NCI-H1694 (cell line): ENCODE measurements around the gene USP38.
"Not testable (repeated sequence)": the region's sequence is repeated elsewhere in the genome, so short reads cannot be mapped to it uniquely, and the experiment has no call there.

ENCODE experiments used
- DNase-seq: peaks from one replicate; lab custom pipeline; 2025; lab: John Stamatoyannopoulos, UW

Gene USP38

GRCh38 chr4:143184503-143185252, at the start of gene USP38:
USP38 (plus strand) TSS chr4:143184917; CDS start chr4:143185451, 534 bp downstream.
- DNase-seq = peak; percentile 84

DNA sequence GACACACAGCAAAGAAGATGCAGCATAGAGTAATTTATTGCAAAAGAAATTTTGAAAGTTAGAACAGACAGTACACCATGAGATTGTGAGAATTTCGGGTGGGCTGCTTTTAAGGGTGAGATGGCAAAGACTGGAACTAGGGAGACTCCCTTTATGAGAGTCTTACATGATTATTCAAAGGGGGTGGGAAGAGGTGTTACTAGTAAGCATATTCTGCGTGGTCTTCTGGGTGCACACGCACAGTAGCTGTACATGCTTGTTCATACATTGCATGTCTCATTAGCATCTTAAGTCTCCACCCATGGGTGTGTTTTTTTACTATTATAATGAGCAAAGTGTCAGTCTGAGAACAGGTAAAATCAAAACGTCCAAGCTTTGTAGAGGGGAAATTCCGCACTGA, 49.4 kb upstream of the USP38 start:
- no peak for DNase-seq

DNA sequence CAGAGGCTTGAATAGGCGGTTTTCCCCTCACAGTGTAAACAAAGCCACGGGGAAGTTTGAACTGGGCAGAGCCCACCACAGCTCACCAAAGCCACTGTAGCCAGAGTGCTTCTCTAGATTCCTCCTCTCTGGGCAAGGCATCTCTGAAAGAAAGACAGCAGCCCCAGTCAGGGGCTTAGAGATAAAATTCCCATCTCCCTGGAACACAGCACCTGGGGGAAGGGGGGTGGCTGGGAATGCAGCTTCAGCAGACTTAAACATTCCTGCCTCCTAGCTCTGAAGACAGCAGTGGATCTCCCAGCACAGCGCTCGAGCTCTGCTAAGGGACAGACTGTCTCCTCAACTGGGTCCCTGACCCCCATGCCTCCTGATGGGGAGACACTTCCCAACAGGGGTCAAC, 44.0 kb upstream of the USP38 start:
- DNase-seq = no peak

DNA sequence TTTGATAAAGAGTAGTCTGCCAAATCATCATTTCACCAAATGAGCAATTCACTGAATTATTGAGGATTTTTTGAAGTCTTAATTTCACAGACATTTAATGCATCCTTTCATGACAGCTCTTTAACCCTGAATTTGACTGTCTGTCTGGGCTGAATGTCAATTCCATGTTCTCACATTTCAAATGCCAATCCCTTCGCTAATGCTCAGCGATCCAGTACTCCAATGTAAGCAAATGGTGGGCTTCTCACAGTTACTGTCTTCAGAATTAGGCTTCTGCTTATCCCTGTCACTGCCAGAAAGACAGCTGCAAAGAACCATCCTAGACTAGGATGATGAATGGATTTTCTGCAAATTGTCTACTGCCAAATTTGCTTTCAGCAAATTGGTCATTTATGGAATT, 36.2 kb upstream of the USP38 start:
- no peak for DNase-seq

GRCh38 chr4:143156853-143157252, 27.9 kb upstream of the USP38 start:
- no peak for DNase-seq

GRCh38 chr4:143163614-143164013, 21.1 kb upstream of the USP38 start:
- no peak for DNase-seq

DNA sequence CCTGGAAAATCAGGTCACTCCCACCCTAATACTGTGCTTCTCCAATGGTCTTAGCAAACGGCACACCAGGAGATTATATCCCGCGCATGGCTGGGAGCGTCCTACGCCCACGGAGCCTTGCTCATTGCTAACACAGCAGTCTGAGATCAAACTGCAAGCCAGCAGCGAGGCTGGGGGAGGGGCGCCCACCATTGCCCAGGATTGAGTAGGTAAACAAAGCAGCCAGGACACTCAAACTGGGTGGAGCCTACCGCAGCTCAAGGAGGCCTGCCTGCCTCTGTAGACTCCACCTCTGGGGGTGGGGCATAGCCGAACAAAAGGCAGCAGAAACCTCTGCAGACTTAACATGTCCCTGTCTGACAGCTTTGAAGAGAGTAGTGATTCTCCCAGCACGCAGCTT, 18.0 kb upstream of the USP38 start:
- not testable (repeated sequence) for DNase-seq

DNA sequence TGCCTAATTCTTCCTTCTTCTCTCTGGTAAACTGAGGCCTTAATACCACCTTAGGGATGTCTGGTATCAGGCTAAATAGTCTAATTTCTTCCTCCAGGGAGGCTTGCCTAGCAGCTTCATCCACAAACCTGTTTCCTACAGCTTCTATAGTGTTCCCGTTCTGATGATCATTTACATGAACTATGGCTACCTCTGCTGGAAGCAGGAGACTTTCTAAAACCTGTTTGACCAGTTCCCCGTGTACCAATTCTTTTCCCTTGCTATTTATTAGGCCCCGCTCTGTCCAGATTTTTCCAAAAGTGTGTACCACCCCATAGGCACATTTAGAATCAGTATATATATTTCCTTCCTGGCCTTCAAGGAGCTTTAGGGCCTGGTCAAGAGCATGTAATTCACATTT, 5.8 kb upstream of the USP38 start:
- DNase-seq = no peak

- DNase-seq = no peak
Measured at GRCh38 chr4:143183513-143184216, 1.1 kb upstream of the USP38 start.

DNA sequence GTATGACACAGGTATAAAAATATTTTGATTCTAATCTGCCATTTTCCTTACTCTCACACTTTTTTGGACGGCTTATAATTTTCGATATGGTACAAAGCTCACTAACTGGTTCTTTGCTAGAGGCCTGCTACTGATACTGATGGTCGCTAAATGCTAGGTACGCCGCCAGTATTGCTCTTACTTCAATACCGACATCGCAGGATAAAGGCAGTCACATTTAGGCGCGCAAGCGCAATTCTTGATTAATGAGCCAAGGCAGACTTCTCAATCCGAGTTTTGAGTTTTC, 557 bp upstream of the USP38 start:
- peak; percentile 50 for DNase-seq

GRCh38 chr4:143185253-143186107, 763 bp downstream of the USP38 start:
- DNase-seq = no peak

DNA sequence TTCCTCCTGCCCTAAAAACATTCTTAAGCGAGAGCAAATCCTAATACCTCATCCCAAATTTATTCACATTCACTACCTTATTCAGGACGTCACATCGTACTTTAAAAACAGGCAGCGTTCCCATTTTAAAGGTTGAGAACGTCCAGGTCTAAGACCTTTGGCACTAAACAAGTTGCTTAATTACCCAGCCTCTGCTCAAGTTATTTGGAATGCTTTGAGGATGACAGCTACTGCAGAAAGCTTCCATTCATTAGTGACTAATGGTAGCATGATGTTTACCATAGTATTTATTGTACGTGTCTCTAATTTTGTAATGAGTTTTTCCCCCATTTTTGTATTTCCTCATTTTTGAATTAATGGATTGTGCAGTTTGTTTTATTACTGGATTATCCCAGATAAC, 1.5 kb downstream of the USP38 start:
- no peak for DNase-seq

GRCh38 chr4:143186649-143187048, 1.9 kb downstream of the USP38 start:
- DNase-seq = no peak

- DNase-seq = no peak
Measured at GRCh38 chr4:143188136-143189088, 3.7 kb downstream of the USP38 start.

DNA sequence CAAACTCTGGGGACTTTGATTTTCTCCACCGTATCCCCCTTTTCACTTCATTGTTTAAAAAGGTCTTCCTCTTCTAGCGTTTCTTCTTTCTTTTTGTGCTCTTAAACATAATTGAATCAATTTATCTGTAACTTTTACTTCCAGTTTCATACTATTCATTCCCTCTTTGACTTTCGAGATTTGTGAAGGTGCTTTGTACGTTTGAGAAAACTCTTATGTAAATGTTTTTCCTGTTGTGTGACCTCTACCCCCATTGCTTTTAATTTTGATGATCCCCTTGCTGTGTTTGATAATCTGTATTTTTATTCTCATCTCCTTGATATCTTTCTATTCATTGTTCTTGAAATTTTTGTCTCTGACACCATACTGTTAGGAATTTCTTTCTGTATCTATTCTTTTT, 4.8 kb downstream of the USP38 start:
- DNase-seq = no peak

DNA sequence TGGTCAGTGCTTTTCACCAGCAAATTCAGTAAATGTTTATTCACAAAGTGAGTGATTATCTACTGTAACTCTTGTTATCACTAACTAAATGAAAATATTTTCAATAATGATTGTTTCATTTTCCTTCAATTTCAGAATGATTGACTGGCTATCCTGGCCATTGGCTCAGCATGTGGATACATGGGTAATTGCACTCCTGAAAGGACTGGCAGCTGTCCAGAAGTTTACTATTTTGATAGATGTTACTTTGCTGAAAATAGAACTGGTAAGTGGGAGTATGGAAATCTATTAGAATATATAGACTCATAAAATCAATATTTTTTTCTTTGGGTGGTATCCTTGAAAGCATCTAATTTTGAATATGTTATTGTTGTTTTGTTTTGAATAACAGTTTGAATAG, 10.9 kb downstream of the USP38 start:
- no peak for DNase-seq

GRCh38 chr4:143196323-143196722, 11.6 kb downstream of the USP38 start:
- no peak for DNase-seq

- no peak for DNase-seq
Measured at GRCh38 chr4:143199503-143199902, 14.8 kb downstream of the USP38 start.

DNA sequence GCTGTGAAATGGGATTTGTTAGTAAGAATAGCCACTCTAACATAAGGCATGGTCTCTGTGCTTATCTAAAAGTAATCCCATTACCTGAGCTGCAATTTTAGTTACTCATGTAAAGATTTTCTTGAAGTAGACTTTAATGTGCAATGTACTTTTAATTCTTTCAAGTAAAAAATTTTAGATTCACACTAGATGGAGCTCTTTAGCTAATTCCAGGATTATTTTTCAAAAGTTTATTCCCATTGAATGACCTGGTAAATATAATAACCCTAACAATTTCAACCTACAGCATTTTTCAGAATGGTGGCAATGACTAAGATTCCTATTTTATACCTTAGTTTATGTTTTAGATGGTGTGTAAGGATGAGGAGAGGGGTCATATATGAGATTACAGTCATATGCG, 18.1 kb downstream of the USP38 start:
- peak; percentile 1 for DNase-seq

DNA sequence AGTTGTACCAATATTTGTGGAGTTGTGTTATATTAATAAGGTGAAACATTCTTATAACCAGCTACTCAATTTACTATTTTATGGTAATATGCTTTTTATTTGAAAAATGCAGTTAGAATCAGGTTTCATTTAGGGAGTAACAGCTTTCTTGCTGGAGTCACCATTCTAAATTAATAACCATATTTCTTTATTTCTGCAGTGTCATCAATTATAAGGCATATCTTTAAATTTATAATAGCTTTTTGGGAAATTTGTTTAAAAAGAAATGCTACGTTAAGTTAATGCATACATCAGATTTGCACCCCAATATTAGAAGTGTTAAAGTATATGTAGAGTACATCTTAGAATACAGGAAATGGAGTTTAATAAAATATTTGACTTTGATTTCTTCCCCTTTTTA, 18.9 kb downstream of the USP38 start:
- no peak for DNase-seq

- no peak for DNase-seq
Measured at GRCh38 chr4:143207555-143207954, 22.8 kb downstream of the USP38 start.

- DNase-seq = no peak
Measured at GRCh38 chr4:143212566-143212965, 27.8 kb downstream of the USP38 start.
